GM12878 (cell line): ENCODE measurements around the gene MUL1. TPM values are rescaled to one million over a fixed set of nuclear protein-coding genes. Genes with fewer than 3 reads are reported as not detected.

Source experiments
- ATAC-seq: fragments of 200-7000 bp; cut with Tn5 transposase; 3 replicates; pipeline ENCODE4 v1.9.1; 2020; ENCODE audit warnings: mild to moderate bottlenecking, moderate library complexity
- BruUV-seq: library from RNA; stranded (reverse); fragments of 400-500 nt; replicated peaks from 2 replicates; lab custom pipeline; 2021; lab: Mats Ljungman, UMichigan
- CTCF ChIA-PET: fragments of 300-600 bp; sonication (Branson Sonifier 250); formaldehyde crosslinking; extraction: SDS; loops from one replicate; lab custom pipeline; 2021; ENCODE audit warnings: inconsistent platforms; lab: Yijun Ruan, JAX
- POLR2A ChIA-PET: fragments of 350-600 bp; formaldehyde crosslinking; extraction: SDS; loops from one replicate; lab custom pipeline; 2021; ENCODE audit warnings: inconsistent platforms; lab: Charles Lee
- RAD21 ChIA-PET: fragments of 300-600 bp; sonication (Branson Sonifier 250); formaldehyde crosslinking; loops from one replicate; lab custom pipeline; 2023; ENCODE audit warnings: antibody characterized with exemption; ENCODE audit not compliant: unreplicated experiment; lab: Charles Lee
- SMC1A ChIA-PET: fragments of 300-600 bp; sonication (Branson Sonifier 250); formaldehyde crosslinking; loops from one replicate; lab custom pipeline; 2023; ENCODE audit not compliant: unreplicated experiment, uncharacterized antibody; lab: Charles Lee
- DNase-seq: peaks from one replicate; pipeline ENCODE4 v3.0.0-alpha.2; 2011; ENCODE audit warnings: low read depth, low spot score
- FAIRE-seq: peaks from 3 replicates; lab custom pipeline; 2011; peaks lifted over from hg19 to GRCh38; lab: Jason Lieb, UNC
- H2AFZ ChIP-seq: 2 replicates; pipeline ENCODE4 v1.6.0; 2011; ENCODE audit warnings: low read depth, low read length, control low read depth; ENCODE audit not compliant: control insufficient read depth
- H3K27ac ChIP-seq: 2 replicates; pipeline ENCODE4 v1.5.1; 2011; ENCODE audit warnings: control low read depth; ENCODE audit not compliant: control insufficient read depth, insufficient read depth
- H3K27me3 ChIP-seq, 2 experiments: replicated peaks in 1 of 2; 2 replicates each; pipeline versions ENCODE4 v1.6.0 to v1.6.1; 2011; ENCODE audit warnings: low read length in 1 of 2; ENCODE audit not compliant: control insufficient read depth in 2 of 2, insufficient read depth in 2 of 2
- H3K36me3 ChIP-seq, 2 experiments: 2 replicates each; pipeline ENCODE4 v1.5.1; 2011; ENCODE audit warnings: low read length in 1 of 2; ENCODE audit not compliant: control insufficient read depth in 2 of 2, insufficient read depth in 2 of 2
- H3K4me1 ChIP-seq: 2 replicates; pipeline ENCODE4 v1.6.1; 2011; ENCODE audit warnings: mild to moderate bottlenecking, low read length, moderate library complexity, mixed read lengths; ENCODE audit not compliant: control insufficient read depth, insufficient read depth
- H3K4me2 ChIP-seq: 2 replicates; pipeline ENCODE4 v1.6.0; 2011; ENCODE audit warnings: control low read depth; ENCODE audit not compliant: control insufficient read depth, insufficient read depth
- H3K4me3 ChIP-seq: fragments of 200-600 bp; sonication (generic); 2 replicates; pipeline ENCODE4 v1.5.1; 2016
- H3K79me2 ChIP-seq: 2 replicates; pipeline ENCODE4 v1.6.0; 2011; ENCODE audit warnings: low read length; ENCODE audit not compliant: control insufficient read depth, insufficient read depth
- H3K9ac ChIP-seq: 2 replicates; pipeline ENCODE4 v1.8.0; 2011; ENCODE audit warnings: low read length, control low read depth, mixed read lengths; ENCODE audit not compliant: control insufficient read depth, insufficient read depth
- H3K9me3 ChIP-seq: replicated peaks from 3 replicates; pipeline ENCODE4 v1.5.1; 2011; ENCODE audit warnings: mild to moderate bottlenecking, low read length; ENCODE audit not compliant: control insufficient read depth, insufficient read depth
- H4K20me1 ChIP-seq: 2 replicates; pipeline ENCODE4 v1.6.0; 2011; ENCODE audit not compliant: control insufficient read depth, insufficient read depth
- BCL11A ChIP-seq: IDR thresholded peaks from 2 replicates; pipeline ENCODE4 v1.6.1; 2011; ENCODE audit warnings: low read depth, low read length
- BHLHE40 ChIP-seq, 2 experiments: fragments of 450-650 bp in 1 of 2; IDR thresholded peaks; 2 replicates each; pipeline ENCODE4 v1.6.1; 2011 to 2017; ENCODE audit warnings: low read depth in 2 of 2, borderline replicate concordance in 1 of 2, improper control_type of control experiment in 1 of 2, low read length in 1 of 2, mild to moderate bottlenecking in 1 of 2
- CBFB ChIP-seq: IDR thresholded peaks from 2 replicates; pipeline ENCODE4 v1.6.1; 2016; ENCODE audit warnings: antibody characterized with exemption, low read depth
- EP300 ChIP-seq, 2 experiments: fragments of 150-350 bp in 1 of 2; IDR thresholded peaks; 2 replicates each; pipeline ENCODE4 v1.6.1; 2011 to 2012; ENCODE audit warnings: low read depth in 2 of 2, low read length in 2 of 2, borderline replicate concordance in 1 of 2, improper control_type of control experiment in 1 of 2, inconsistent platforms in 1 of 2; ENCODE audit not compliant: control insufficient read depth in 1 of 2
- FOXK2 ChIP-seq: fragments of 450-650 bp; IDR thresholded peaks from 2 replicates; pipeline ENCODE4 v1.6.1; 2017; ENCODE audit warnings: mild to moderate bottlenecking, moderate library complexity
- PAX5 ChIP-seq: IDR thresholded peaks from 2 replicates; pipeline ENCODE4 v1.6.1; 2011; ENCODE audit warnings: low read depth, low read length, borderline replicate concordance
- PAX8 ChIP-seq: fragments of 450-650 bp; IDR thresholded peaks from 2 replicates; pipeline ENCODE4 v1.6.1; 2017; ENCODE audit warnings: mild to moderate bottlenecking, moderate library complexity
- RAD51 ChIP-seq: fragments of 450-650 bp; IDR thresholded peaks from 2 replicates; pipeline ENCODE4 v1.6.1; 2016; ENCODE audit warnings: moderate library complexity, mild to moderate bottlenecking, inconsistent platforms
- SMAD1 ChIP-seq: fragments of 450-650 bp; IDR thresholded peaks from 2 replicates; pipeline ENCODE4 v1.6.1; 2018; ENCODE audit warnings: mild to moderate bottlenecking, low read depth; ENCODE audit not compliant: partially characterized antibody
- SREBF1 ChIP-seq: IDR thresholded peaks from 2 replicates; pipeline ENCODE4 v1.6.1; 2012; ENCODE audit warnings: mild to moderate bottlenecking, low read length
- SUPT20H ChIP-seq: IDR thresholded peaks from 2 replicates; pipeline ENCODE4 v1.6.1; 2011; ENCODE audit warnings: low read depth, mild to moderate bottlenecking, low read length, moderate library complexity, borderline replicate concordance; ENCODE audit not compliant: control insufficient read depth
- ZBTB40 ChIP-seq: fragments of 450-650 bp; IDR thresholded peaks from 2 replicates; pipeline ENCODE4 v1.6.1; 2016; ENCODE audit warnings: mild to moderate bottlenecking, moderate library complexity, borderline replicate concordance
- WGBS: methylation state at CpG from one replicate; pipeline ENCODE4 v1.1.6; 2016; ENCODE audit warnings: low lambda C conversion rate; ENCODE audit not compliant: insufficient replicate concordance, insufficient coverage; ENCODE audit errors: missing lambda C conversion rate; 5-methylcytosine and 5-hydroxymethylcytosine counted together
- in situ Hi-C: fragments of 300-500 bp; cut with MboI; formaldehyde crosslinking; loops from 9 replicates; pipeline ENCODE4 v1.14.3; 2018; ENCODE audit warnings: mixed read lengths
- intact Hi-C: fragments of 100-400 bp; cut with micrococcal nuclease; formaldehyde crosslinking; loops from one replicate; pipeline ENCODE4 v1.14.2; 2022; ENCODE audit not compliant: unreplicated experiment
- polyA plus RNA-seq, 11 experiments: library from polyadenylated mRNA; depleted of rRNA in 4 of 11; unstranded in 6 of 11; stranded (reverse) in 5 of 11; fragments of >200 nt; fragmentation: Nextera tagmentation in 4 of 11; fragmentation: Illumina TruSeq in 1 of 11; extraction: Ambion mirVana in 4 of 11; extraction: Trizol in 1 of 11; gene quantifications; 1 replicate in 1 of 11; 2 replicates in 10 of 11; pipeline versions ENCODE4 v1.2.1 to v1.2.3, GENCODE V29; 2011 to 2016; ENCODE audit warnings: inconsistent platforms in 2 of 11, missing spikeins in 2 of 11, low read depth in 1 of 11
- total RNA-seq, 4 experiments: library from RNA; depleted of rRNA in 3 of 4; stranded (reverse); fragments of >200 nt in 3 of 4; fragmentation: Illumina TruSeq in 1 of 4; extraction: Trizol in 1 of 4; gene quantifications; 2 replicates each; pipeline versions ENCODE4 v1.2.1 to v1.2.3, GENCODE V29; 2013 to 2021
- TF ChIP-seq, protein P1 (sequence below): fragments of 150-350 bp; IDR thresholded peaks from 2 replicates; pipeline ENCODE4 v1.6.1; 2014; ENCODE audit warnings: mild to moderate bottlenecking, low read depth, low read length

MUL1 gene
- total and polyA plus RNA-seq, 10 of the 15 experiments (the other 5 are each of a cell fraction or from before 2014, with no cell fraction given), result 4.9 to 27.0 (median 15.5) TPM

DNA sequence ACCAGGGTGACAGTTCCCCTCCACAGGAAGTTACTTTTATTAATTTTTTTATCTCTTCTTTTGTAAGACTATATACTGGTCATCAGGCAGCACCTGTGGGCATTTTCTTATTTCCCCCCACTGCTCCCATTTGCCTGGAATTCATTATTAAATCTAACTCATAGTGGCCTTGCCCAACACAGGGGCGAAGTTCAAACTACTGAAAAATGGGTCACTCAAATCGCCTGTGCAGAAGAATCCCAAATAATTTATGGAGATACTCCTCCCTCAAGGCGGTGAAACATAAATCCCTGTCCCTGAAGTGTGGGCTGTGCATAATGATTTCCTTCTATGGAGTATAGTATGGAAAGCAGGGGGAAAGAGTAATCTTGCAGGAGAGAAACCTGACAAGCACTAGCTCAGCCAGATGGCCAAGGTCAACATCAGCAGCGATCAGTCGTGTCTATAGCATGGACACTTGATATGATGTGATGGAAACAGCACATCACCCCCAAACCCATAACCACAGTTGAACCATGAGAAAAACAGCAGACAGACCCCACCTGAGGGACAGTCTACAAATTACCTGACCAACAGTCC is 29.8 kb downstream of the MUL1 start:
- no peak for FAIRE-seq

DNA sequence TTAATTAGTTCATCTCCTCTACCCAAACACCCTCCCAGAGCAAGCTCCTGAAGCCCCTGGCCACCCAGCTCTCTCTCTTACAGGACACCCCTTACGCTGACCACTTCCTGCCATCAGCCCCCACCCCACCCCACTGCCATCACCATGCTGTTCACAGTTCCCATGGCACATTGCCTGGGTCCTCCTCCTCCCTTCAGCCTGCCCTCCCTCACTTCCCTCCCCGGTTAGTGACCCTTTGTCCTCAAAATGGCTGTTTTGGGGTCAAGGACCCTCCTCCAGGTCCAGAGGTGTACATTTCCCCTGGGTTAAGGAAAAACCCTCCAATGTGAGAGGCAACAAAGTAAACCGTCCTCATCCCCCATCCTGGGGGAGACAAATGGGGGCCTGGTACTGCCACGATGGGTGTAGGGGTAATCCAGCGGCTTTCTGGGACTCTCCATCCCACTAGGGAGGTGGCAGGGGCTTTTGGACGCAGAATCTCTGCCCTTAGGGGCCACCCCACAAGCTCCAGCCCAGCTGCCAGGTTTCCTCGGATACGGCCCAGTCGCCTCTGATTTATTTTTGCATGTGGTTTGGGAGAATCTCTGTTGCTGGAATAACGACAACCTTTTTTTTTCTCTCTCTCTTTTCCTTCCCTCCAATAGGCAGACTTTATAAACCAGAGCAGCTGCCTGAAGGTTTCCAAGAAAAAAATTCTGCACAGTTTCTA is 30.4 kb downstream of the MUL1 start:
- no peak overlapping the region for H3K4me2 ChIP-seq
- ATAC-seq (no peak), DNase-seq (no peak), FAIRE-seq (no peak)
- no peak overlapping the region for H2AFZ ChIP-seq
- ChIA-PET POLR2A (no interaction called here), CTCF (no interaction called here), SMC1A (no interaction called here), RAD21 (no interaction called here)
- H3K9me3 ChIP-seq, result no peaks in the 10 kb centered on the region
- H3K9ac ChIP-seq, result no peak overlapping the region
- intact Hi-C loops, result no loop called here
- 3% methylated on average over 10 of the region's 10 CpGs for WGBS
- H4K20me1 ChIP-seq, result no peaks in the 10 kb centered on the region
- H3K4me3 ChIP-seq, result no peak overlapping the region
- no peaks in the 10 kb centered on the region for H3K4me1 ChIP-seq
- in situ Hi-C loops, result no loop called here
- H3K27me3 ChIP-seq, result peaks cover 5 to 10% of the 10 kb centered on the region in 2 experiments
- no peaks in the 10 kb centered on the region for H3K36me3 ChIP-seq
- BruUV-seq, result no TSS peak
- H3K27ac ChIP-seq, result no peak overlapping the region
- no peaks in the 10 kb centered on the region for H3K79me2 ChIP-seq
- TF ChIP-seq BCL11A (no peak), BHLHE40 (IDR thresholded peaks at IDR 0.05; ENCODE audit: borderline replicate concordance in 1 of 2, low read depth in 2 of 2, low read length in 1 of 2) (no peak), PAX8 (no peak), PAX5 (no peak), EP300 (IDR thresholded peaks at IDR 0.05; ENCODE audit: borderline replicate concordance in 1 of 2, control insufficient read depth in 1 of 2, low read depth in 2 of 2, low read length in 2 of 2) (no peak), FOXK2 (no peak), ZBTB40 (no peak)
- TF ChIP-seq, protein P1, sequence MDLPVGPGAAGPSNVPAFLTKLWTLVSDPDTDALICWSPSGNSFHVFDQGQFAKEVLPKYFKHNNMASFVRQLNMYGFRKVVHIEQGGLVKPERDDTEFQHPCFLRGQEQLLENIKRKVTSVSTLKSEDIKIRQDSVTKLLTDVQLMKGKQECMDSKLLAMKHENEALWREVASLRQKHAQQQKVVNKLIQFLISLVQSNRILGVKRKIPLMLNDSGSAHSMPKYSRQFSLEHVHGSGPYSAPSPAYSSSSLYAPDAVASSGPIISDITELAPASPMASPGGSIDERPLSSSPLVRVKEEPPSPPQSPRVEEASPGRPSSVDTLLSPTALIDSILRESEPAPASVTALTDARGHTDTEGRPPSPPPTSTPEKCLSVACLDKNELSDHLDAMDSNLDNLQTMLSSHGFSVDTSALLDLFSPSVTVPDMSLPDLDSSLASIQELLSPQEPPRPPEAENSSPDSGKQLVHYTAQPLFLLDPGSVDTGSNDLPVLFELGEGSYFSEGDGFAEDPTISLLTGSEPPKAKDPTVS, result no peak

More for the DNA sequence above, 29.8 kb downstream of the MUL1 start:
- WGBS, result 25% methylated on average over 5 of the region's 5 CpGs
- Histone ChIP-seq H3K4me3 (no peak overlapping the region), H3K79me2 (no peaks in the 10 kb centered on the region), H2AFZ (no peak overlapping the region), H3K36me3 (no peaks in the 10 kb centered on the region), H3K4me2 (no peak overlapping the region), H3K9me3 (no peaks in the 10 kb centered on the region), H3K4me1 (no peaks in the 10 kb centered on the region), H4K20me1 (no peaks in the 10 kb centered on the region), H3K27ac (no peak overlapping the region), H3K9ac (no peak overlapping the region), H3K27me3 (peaks cover 5 to 10% of the 10 kb centered on the region in 2 experiments)
- ChIA-PET CTCF (interaction anchor here (1.8 kb wide), 1 partner anchor 13 kb away, joined by 7 read pairs; no protein-coding TSS in a partner anchor), RAD21 (no interaction called here), POLR2A (no interaction called here), SMC1A (no interaction called here)
- ATAC-seq (no peak), DNase-seq (no peak)
- intact Hi-C loops (no loop called here), in situ Hi-C loops (no loop called here)
- no TSS peak for BruUV-seq
- TF ChIP-seq SMAD1 (no peak), CBFB (no peak), SUPT20H (no peak), SREBF1 (no peak), RAD51 (no peak)
